GM21447 (cell line): ENCODE data around the gene AOPEP.
"Not testable (repeated sequence)": the region's sequence is repeated elsewhere in the genome, so short reads cannot be mapped to it uniquely, and the experiment has no call there.

Source experiments
- ATAC-seq: cut with Tn5 transposase; IDR thresholded peaks from one replicate; pipeline ENCODE4 v1.9.1; 2021; ENCODE audit not compliant: unreplicated experiment

The AOPEP gene

GRCh38 chr9:94948567-94949235 is 222.2 kb downstream of the AOPEP start:
- no peak for ATAC-seq

GRCh38 chr9:94949370-94949769 is 222.9 kb downstream of the AOPEP start:
- ATAC-seq, result no peak

- ATAC-seq, result no peak
Observed at GRCh38 chr9:94950040-94950578, 223.6 kb downstream of the AOPEP start.

GRCh38 chr9:94950579-94951323 is 224.3 kb downstream of the AOPEP start:
- ATAC-seq, result no peak

- no peak for ATAC-seq
Observed at GRCh38 chr9:94951324-94952135, 225.0 kb downstream of the AOPEP start.

GRCh38 chr9:94952565-94953373 is 226.3 kb downstream of the AOPEP start:
- peak; percentile 91 for ATAC-seq

- ATAC-seq, result no peak
Observed at GRCh38 chr9:94956731-94957130, 230.2 kb downstream of the AOPEP start.

GRCh38 chr9:94960964-94961363 is 234.5 kb downstream of the AOPEP start:
- ATAC-seq, result no peak

- no peak for ATAC-seq
Observed at GRCh38 chr9:94961870-94962269, 235.4 kb downstream of the AOPEP start.

GRCh38 chr9:94965631-94966030 is 239.1 kb downstream of the AOPEP start:
- not testable (repeated sequence) for ATAC-seq

GRCh38 chr9:94966046-94966445 is 239.5 kb downstream of the AOPEP start:
- ATAC-seq, result not testable (repeated sequence)

GRCh38 chr9:94967482-94967881 is 241.0 kb downstream of the AOPEP start:
- no peak for ATAC-seq

GRCh38 chr9:94971378-94972131 is 245.1 kb downstream of the AOPEP start:
- no peak for ATAC-seq

GRCh38 chr9:94973451-94973941 is 247.0 kb downstream of the AOPEP start:
- ATAC-seq, result no peak

- ATAC-seq, result no peak
Observed at GRCh38 chr9:94974154-94974879, 247.8 kb downstream of the AOPEP start.

- no peak for ATAC-seq
Observed at GRCh38 chr9:94975480-94975879, 249.0 kb downstream of the AOPEP start.

- ATAC-seq, result no peak
Observed at GRCh38 chr9:94976077-94976476, 249.6 kb downstream of the AOPEP start.

- no peak for ATAC-seq
Observed at GRCh38 chr9:94977416-94977815, 250.9 kb downstream of the AOPEP start.

- ATAC-seq, result no peak
Observed at GRCh38 chr9:94979904-94980507, 253.5 kb downstream of the AOPEP start.
